Central memory CD4-positive, alpha-beta T cell (primary cell): Measurements from ENCODE around the gene PDHX.
A peak's percentile ranks its signal among the peaks of the same experiment; 100 is the strongest.
"Not testable (repeated sequence)": the region's sequence is repeated elsewhere in the genome, so short reads cannot be mapped to it uniquely, and the experiment has no call there.

ENCODE experiments used
- DNase-seq: peaks from one replicate; pipeline ENCODE4 v3.0.0; 2022

PDHX gene

DNA sequence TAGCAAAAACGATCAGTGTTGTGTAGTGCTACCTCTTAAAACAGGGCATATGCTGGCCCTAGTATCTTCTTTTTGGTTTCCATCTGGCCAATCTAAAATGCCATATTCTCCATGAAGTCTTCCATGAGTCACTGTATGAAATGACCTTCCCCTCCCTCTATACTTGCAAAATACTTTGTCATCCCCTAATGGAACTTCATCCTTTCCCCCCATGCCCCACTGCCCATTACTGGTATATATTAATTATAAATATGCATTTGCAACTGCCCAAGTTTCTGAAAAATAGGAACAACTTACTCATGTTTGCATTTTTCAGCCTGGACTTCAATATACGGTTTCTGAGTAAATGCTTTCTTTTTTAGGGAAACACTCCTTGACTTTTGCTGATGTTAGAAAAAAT lies 4.7 kb upstream of the PDHX start:
- no peak for DNase-seq

DNA sequence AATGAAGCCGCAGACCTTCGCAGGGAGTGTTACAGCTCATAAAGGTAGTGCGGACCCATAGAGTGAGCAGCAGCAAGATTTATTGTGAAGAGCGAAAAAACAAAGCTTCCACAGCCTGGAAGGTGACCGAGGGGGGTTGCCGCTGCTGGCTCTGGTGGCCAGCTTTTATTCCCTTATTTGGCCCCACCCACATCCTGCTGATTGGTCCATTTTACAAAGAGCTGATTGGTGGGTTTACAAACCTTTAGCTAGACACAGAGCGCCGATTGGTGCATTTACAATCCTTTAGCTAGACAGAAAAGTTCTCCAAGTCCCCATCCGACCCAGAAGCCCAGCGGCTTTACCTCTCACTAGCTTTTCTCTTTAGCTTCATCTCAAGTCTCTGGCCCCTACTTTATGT lies 2.9 kb upstream of the PDHX start:
- not testable (repeated sequence) for DNase-seq

GRCh38 chr11:34915136-34916014 lies 1.0 kb upstream of the PDHX start:
- DNase-seq = no peak

GRCh38 chr11:34916843-34917770 lies 689 bp downstream of the PDHX start:
- DNase-seq = no peak

GRCh38 chr11:34921156-34921555 lies 4.7 kb downstream of the PDHX start:
- DNase-seq = no peak

- DNase-seq = no peak
Observed at GRCh38 chr11:34924714-34925113, 8.3 kb downstream of the PDHX start.

- DNase-seq = peak; percentile 48
Observed at GRCh38 chr11:34926101-34926830, 9.8 kb downstream of the PDHX start.

- DNase-seq = no peak
Observed at GRCh38 chr11:34926831-34927132, 10.4 kb downstream of the PDHX start.

DNA sequence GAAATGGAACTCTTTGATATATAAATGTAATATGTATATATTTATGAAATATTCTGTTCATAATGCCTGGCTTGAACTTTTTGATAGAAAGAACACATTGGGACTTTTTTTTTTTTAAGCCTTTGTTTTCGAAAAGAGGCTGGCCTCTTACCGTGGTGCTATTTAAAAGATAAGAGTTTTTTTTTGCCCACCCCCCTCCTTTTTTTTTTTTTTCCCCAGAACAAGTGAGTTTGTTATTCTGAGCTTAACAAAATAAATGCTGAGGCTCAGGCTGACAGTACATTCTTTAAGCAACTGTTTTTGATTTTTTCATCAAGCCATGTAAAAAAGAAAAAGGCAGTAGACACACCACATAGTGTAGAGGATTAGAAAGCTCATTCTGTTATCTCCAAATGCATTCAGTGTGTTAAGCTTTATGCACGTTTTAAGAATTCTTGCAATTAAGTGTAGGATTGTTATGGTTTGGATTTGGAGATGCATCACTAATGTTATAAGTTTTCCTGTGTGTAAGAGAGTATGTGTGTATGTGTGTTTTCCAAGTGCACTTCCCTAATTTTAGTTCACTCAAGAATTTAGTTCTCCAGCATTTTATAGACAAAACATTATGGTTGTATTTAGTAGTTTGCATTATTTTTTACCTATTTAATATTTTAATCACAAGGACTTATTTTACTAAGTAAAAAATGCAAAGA lies 12.0 kb downstream of the PDHX start:
- no peak for DNase-seq

DNA sequence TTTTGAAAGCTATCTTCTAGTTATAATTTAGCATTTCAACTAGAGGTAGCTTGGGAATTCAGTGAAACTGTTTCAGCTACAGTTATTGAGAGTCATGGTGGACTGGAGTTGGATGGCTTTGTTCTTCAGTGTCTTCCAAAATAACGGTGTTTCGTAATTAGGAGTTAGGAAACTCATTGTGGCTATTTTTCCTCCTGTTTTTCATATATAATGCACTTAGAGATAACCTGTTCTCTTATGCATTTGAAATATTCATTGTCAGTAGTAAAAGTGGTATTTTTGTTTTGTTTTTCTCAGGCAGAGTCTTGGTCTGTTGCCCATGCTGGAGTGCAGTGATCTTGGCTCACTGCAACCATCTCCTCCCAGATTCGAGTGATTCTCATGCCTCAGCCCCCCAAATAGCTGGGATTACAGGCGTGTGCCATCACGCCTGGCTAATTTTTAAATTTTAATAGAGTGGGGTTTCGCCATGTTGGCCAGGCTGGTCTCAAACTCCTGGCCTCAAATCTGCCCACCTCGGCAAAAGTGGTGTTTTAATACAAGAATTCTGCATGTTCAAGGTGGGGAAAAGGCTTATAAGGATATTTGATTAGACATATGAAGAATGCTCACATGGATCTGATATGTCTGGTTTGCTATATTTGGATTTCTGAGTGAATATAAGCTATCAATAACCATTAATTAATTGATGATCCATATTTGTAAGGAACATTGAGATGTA lies 12.7 kb downstream of the PDHX start:
- no peak for DNase-seq

DNA sequence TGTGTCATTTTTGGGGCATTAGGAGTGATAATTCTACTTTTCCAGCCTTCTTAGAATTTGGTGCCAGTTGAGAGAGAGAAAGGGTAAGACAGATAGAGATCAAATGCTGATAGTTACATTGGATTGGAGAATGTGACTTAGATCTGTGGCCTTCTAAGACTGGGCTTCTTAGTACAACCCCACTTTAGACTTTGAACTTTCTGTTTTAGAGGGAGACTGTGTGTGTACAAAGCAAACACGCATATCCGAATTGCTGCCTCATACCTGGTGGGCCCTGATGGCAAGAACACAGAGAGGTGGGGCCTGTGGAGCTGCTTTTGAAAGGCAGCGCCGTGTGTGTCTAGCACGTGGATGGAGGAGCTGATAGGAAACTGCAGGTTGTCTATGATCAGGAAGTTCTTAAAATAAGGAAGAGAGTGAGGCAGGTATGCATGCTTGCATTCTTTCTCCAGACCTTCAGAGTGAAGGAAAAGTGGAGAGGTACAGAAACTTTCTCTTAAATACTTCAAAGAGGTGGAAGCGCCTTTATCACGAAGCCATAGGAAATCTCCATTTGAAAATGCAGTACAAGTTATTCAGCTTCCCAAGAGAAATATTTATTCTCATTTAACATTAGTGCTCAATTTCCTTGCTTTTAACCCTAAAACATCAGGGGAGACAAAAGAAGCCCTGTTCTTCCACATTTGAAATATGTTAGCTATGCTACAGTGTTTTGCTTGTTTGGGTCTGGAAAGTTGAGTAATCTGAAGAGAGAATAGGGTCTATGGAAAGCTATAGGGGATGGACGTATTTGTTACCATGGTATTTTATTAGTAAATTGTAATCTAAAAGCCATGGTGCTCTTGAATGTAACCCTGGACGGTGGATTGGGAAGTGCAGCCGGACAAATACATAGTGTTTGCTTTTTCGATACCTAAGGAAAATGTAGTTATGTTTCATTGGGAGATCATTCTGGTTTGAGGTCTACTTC lies 13.7 kb downstream of the PDHX start:
- DNase-seq = no peak

DNA sequence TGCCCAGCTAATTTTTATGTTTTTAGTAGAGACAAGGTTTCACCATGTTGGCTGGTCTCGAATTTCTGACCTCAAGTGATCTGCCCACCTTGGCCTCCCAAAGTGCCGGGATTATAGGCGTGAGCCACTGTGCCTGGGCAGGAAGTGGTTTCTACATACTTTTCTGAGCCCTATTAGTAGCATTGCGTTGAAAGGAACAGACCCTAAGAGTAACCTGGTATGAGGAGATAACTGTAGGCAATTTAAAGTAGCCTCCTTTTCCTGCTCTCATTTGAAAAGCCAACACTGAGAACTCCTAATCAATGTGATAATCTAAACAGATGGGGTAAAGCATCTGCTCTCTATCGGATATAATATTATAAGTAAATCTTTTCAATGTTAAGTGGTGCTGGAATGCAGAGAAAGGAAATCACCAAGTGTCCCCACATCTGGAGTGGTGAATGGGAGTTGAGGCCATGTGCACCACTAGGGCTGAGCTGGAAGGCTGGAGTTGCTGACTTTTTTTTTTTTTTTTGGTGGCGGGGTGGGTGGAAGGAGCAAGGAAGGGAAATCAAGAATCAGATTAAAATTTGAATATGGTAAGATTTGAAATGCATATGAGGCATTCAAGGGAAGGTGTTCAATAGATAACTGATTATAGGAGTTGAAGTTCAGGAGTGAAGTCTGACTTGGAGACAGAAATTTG lies 20.7 kb downstream of the PDHX start:
- DNase-seq = no peak

GRCh38 chr11:34938611-34939010 lies 22.2 kb downstream of the PDHX start:
- DNase-seq = no peak

GRCh38 chr11:34940026-34940677 lies 23.7 kb downstream of the PDHX start:
- DNase-seq = no peak

GRCh38 chr11:34941688-34942087 lies 25.3 kb downstream of the PDHX start:
- DNase-seq = no peak

DNA sequence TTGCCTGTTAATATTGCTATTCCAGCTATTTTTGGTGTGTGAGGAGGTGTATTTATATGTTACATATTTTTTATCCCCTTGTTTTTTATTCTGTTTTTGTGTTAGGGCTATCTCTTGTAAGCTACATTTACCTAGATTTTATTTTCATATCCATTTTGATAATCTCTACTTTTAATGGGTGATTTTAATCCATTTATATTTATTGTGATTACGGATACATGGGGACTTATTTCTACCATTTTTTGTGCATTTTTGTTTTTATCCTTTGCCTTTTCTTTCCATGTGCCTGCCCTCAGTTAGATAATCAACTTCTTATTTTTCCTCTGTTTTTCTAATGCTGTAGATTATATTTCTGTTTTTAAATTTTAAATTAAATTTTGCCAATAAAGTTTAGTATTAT lies 28.3 kb downstream of the PDHX start:
- no peak for DNase-seq

DNA sequence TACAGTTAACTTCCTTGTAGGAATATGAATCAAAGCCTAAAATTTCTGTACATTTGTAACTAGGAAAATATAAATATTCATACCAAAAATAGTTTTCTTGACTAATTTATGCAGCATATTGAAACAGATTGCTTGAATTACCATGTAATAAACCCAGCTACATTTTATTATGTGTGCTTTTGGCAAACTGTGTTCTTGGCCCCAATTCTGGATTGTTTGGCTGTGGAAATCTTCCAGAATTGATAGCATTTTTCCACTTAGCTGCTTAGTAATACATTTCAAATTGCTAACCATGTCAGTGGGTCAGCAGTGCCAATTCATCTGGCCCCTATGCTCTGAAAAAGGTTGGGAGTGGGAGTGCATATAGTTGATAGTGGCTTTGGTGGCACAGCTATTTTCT lies 32.3 kb downstream of the PDHX start:
- no peak for DNase-seq

GRCh38 chr11:34953955-34954354 lies 37.5 kb downstream of the PDHX start:
- no peak for DNase-seq

- no peak for DNase-seq
Observed at GRCh38 chr11:34957206-34957605, 40.8 kb downstream of the PDHX start.

DNA sequence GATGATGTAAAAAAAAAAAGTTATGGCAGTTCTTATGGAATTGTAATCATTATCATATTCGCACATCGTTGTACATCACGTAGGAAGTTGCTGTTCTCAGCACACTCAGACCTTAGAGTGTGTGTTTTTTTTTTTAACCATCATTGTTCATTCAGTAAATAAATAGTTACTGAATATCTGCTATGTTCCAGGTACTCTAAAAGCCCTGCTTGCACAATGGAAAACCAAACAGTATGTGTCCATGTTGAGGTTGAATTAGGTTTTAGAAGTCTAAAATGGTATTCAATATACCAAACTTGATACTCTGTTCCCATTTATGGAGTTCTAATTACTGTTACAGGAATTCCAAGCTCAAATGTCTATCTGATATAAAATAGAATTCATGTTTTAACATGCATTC lies 41.2 kb downstream of the PDHX start:
- no peak for DNase-seq
